HepG2 (cell line): ENCODE measurements around the gene RBM5. TPM values are rescaled to one million over a fixed set of nuclear protein-coding genes. Genes with fewer than 3 reads are reported as not detected.

Experiments used
- FOXC1 ChIP-seq: sonication (generic); formaldehyde crosslinking; IDR thresholded peaks from 2 replicates; pipeline ENCODE4 v1.8.0; 2022; ENCODE audit warnings: mild to moderate bottlenecking, missing genetic modification reagents, borderline replicate concordance
- GABPB1 ChIP-seq: IDR thresholded peaks from 2 replicates; pipeline ENCODE4 v1.6.1; 2016; ENCODE audit warnings: mild to moderate bottlenecking, missing genetic modification reagents, moderate library complexity, missing compliant biosample characterization
- GFI1 ChIP-seq: sonication (generic); formaldehyde crosslinking; IDR thresholded peaks from 2 replicates; pipeline ENCODE4 v1.5.0; 2020; ENCODE audit warnings: missing genetic modification reagents, mild to moderate bottlenecking, borderline replicate concordance
- HDAC6 ChIP-seq: fragments of 200-600 bp; sonication (generic); IDR thresholded peaks from 2 replicates; pipeline ENCODE4 v1.7.0; 2017; ENCODE audit warnings: mild to moderate bottlenecking, antibody characterized with exemption, low read length, low read depth
- HMG20B ChIP-seq: conservative IDR thresholded peaks from 2 replicates; pipeline ENCODE4 v1.6.1; 2016; ENCODE audit warnings: missing genetic modification reagents, missing compliant biosample characterization
- KAT8 ChIP-seq: IDR thresholded peaks from 2 replicates; pipeline ENCODE4 v1.6.1; 2016; ENCODE audit warnings: missing genetic modification reagents, missing compliant biosample characterization
- KMT2A ChIP-seq: sonication (generic); formaldehyde crosslinking; IDR thresholded peaks from 2 replicates; pipeline ENCODE4 v1.4.0; 2020; ENCODE audit warnings: missing genetic modification reagents
- MED13 ChIP-seq: sonication (generic); formaldehyde crosslinking; IDR thresholded peaks from 2 replicates; pipeline ENCODE4 v1.5.0; 2020; ENCODE audit warnings: missing genetic modification reagents
- MIER2 ChIP-seq: IDR thresholded peaks from 2 replicates; pipeline ENCODE4 v1.6.1; 2016; ENCODE audit warnings: missing biosample characterization, missing genetic modification reagents
- MYPOP ChIP-seq: sonication (generic); formaldehyde crosslinking; IDR thresholded peaks from 2 replicates; pipeline ENCODE4 v1.8.1; 2023; ENCODE audit warnings: mild to moderate bottlenecking, moderate library complexity, missing genetic modification reagents
- NR2C2 ChIP-seq: sonication (generic); formaldehyde crosslinking; IDR thresholded peaks from 2 replicates; pipeline ENCODE4 v1.4.0; 2020; ENCODE audit warnings: missing genetic modification reagents, mild to moderate bottlenecking, moderate library complexity, borderline replicate concordance
- PRMT3 ChIP-seq: sonication (generic); formaldehyde crosslinking; IDR thresholded peaks from 2 replicates; pipeline ENCODE4 v1.8.1; 2022; ENCODE audit warnings: low read depth, mild to moderate bottlenecking, moderate library complexity, missing genetic modification reagents, borderline replicate concordance
- REXO4 ChIP-seq: sonication (generic); formaldehyde crosslinking; IDR thresholded peaks from 2 replicates; pipeline ENCODE4 v1.8.0; 2022; ENCODE audit warnings: missing genetic modification reagents, mild to moderate bottlenecking, borderline replicate concordance
- SALL1 ChIP-seq: sonication (generic); formaldehyde crosslinking; IDR thresholded peaks from 2 replicates; pipeline ENCODE4 v1.8.0; 2022; ENCODE audit warnings: mild to moderate bottlenecking, missing genetic modification reagents
- SMAD1 ChIP-seq: sonication (generic); formaldehyde crosslinking; IDR thresholded peaks from 2 replicates; pipeline ENCODE4 v1.4.0; 2020; ENCODE audit warnings: missing genetic modification reagents, low read depth, mild to moderate bottlenecking, borderline replicate concordance
- TBL1XR1 ChIP-seq: fragments of 150-350 bp; IDR thresholded peaks from 2 replicates; pipeline ENCODE4 v1.6.1; 2014; ENCODE audit warnings: borderline replicate concordance, low read length; ENCODE audit not compliant: partially characterized antibody
- ZBTB42 ChIP-seq: sonication (generic); formaldehyde crosslinking; IDR thresholded peaks from 2 replicates; pipeline ENCODE4 v1.5.0; 2020; ENCODE audit warnings: mild to moderate bottlenecking, missing genetic modification reagents
- ZFP62 ChIP-seq: sonication (generic); formaldehyde crosslinking; IDR thresholded peaks from 2 replicates; pipeline ENCODE4 v1.4.0; 2020; ENCODE audit warnings: missing genetic modification reagents
- ZGPAT ChIP-seq: IDR thresholded peaks from 2 replicates; pipeline ENCODE4 v1.6.1; 2016; ENCODE audit warnings: mild to moderate bottlenecking
- ZIK1 ChIP-seq: sonication (generic); formaldehyde crosslinking; IDR thresholded peaks from 2 replicates; pipeline ENCODE4 v1.5.0; 2020; ENCODE audit warnings: mild to moderate bottlenecking, low read depth, missing genetic modification reagents, borderline replicate concordance
- ZKSCAN1 ChIP-seq: fragments of 150-350 bp; IDR thresholded peaks from 2 replicates; pipeline ENCODE4 v1.6.1; 2014; ENCODE audit warnings: low read length
- ZNF18 ChIP-seq: sonication (generic); formaldehyde crosslinking; IDR thresholded peaks from 2 replicates; pipeline ENCODE4 v1.8.0; 2022; ENCODE audit warnings: mild to moderate bottlenecking, missing genetic modification reagents; ENCODE audit not compliant: insufficient replicate concordance
- ZNF276 ChIP-seq: sonication (generic); formaldehyde crosslinking; IDR thresholded peaks from 2 replicates; pipeline ENCODE4 v1.4.0; 2020; ENCODE audit warnings: mild to moderate bottlenecking, low read depth, missing genetic modification reagents
- ZNF446 ChIP-seq: sonication (generic); formaldehyde crosslinking; IDR thresholded peaks from 2 replicates; pipeline ENCODE4 v1.5.0; 2020; ENCODE audit warnings: mild to moderate bottlenecking, missing genetic modification reagents
- ZNF780A ChIP-seq: sonication (generic); formaldehyde crosslinking; IDR thresholded peaks from 2 replicates; pipeline ENCODE4 v1.8.0; 2022; ENCODE audit warnings: mild to moderate bottlenecking, missing genetic modification reagents, moderate library complexity
- polyA plus RNA-seq, 8 experiments: library from polyadenylated mRNA; depleted of rRNA in 3 of 8; stranded (reverse) in 7 of 8; unstranded in 1 of 8; fragments of >200 nt; fragmentation: Illumina TruSeq in 4 of 8; extraction: Trizol in 4 of 8; gene quantifications; 2 replicates each; pipeline versions ENCODE4 v1.2.1 to v1.2.3, GENCODE V29; 2011 to 2016; ENCODE audit warnings: low read depth in 4 of 8, missing spikeins in 1 of 8, mixed read lengths in 1 of 8; ENCODE audit not compliant: insufficient read depth in 1 of 8
- total RNA-seq, 5 experiments: library from RNA; depleted of rRNA; stranded (reverse); fragments of >200 nt; fragmentation: Illumina TruSeq; extraction: Trizol; gene quantifications; 2 replicates each; pipeline ENCODE4 v1.2.3, GENCODE V29; 2016; ENCODE audit warnings: low read depth in 1 of 5

The RBM5 gene
- total and polyA plus RNA-seq, 2 of the 13 experiments (the other 11 are each of a cell fraction or from before 2014, with no cell fraction given) = 106 to 204 TPM

- TF ChIP-seq SALL1 (CRISPR knock-in tag) (peak; percentile 6; the same call in 1 of the 2 replicates), TBL1XR1 (no peak), ZBTB42 (CRISPR knock-in tag) (no peak), KAT8 (CRISPR knock-in tag) (no peak), KMT2A (0 out of 2 replicates have a peak, but pooled peaks have one; percentile 38), ZFP62 (CRISPR knock-in tag) (no peak), HMG20B (no peak), ZNF780A (no peak), FOXC1 (CRISPR knock-in tag) (no peak), GFI1 (CRISPR knock-in tag) (no peak), SMAD1 (CRISPR knock-in tag) (no peak), ZNF276 (CRISPR knock-in tag) (no peak), ZNF18 (no peak), NR2C2 (CRISPR knock-in tag) (no peak), MED13 (CRISPR knock-in tag) (no peak), MYPOP (CRISPR knock-in tag) (0 out of 2 replicates have a peak, but pooled peaks have one; percentile 32), ZGPAT (CRISPR knock-in tag) (no peak), ZKSCAN1 (no peak), ZNF446 (CRISPR knock-in tag) (no peak), HDAC6 (no peak), PRMT3 (CRISPR knock-in tag) (no peak), GABPB1 (no peak), REXO4 (CRISPR knock-in tag) (no peak), ZIK1 (CRISPR knock-in tag) (no peak), MIER2 (CRISPR knock-in tag) (no peak)
Measured at GRCh38 chr3:50155891-50156290, 67.2 kb downstream of the RBM5 start (continued).
